Measurements from ENCODE around the gene FAM50B.

FAM50B gene

DNA sequence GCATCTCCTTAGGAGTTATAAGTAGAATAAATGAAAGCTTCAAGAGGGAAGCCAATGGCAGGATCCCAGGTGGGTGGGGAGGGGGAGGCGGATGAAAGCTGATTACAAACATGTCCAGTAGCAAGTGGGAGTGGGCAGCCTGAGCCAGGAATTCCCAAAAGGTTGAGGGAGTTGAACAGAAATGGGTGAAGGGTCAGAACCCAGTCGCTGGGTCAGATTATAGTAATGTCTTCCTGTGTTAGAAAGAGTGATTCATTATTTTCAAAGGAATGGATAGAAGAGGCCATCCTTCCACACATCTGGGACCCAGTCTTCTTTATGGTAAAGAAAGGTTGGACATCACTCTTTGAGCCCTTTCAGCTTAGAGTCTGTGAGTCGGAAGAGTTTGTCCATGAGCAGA lies 41.0 kb upstream of the FAM50B start:
- Histone ChIP-seq H3K27ac (no peak overlapping the region), H3K9ac (no peak overlapping the region), H3K4me3 (IDR thresholded peaks at IDR 0.05; ENCODE audit: insufficient read depth, low read depth, low read length) (no peak overlapping the region), H4K20me1 (ENCODE audit: insufficient read depth) (no peaks in the 10 kb centered on the region), H3K27me3 (ENCODE audit: insufficient read depth, low read depth) (no peaks in the 10 kb centered on the region), H3K4me1 (ENCODE audit: low read depth, poor library complexity, severe bottlenecking) (no peaks in the 10 kb centered on the region), H3K36me3 (ENCODE audit: insufficient read depth) (no peaks in the 10 kb centered on the region), H3K79me2 (ENCODE audit: insufficient read depth, low read depth) (no peaks in the 10 kb centered on the region), H3K4me2 (no peak overlapping the region), H2AFZ (ENCODE audit: low read depth) (no peak overlapping the region)
- TF ChIP-seq, protein P1, sequence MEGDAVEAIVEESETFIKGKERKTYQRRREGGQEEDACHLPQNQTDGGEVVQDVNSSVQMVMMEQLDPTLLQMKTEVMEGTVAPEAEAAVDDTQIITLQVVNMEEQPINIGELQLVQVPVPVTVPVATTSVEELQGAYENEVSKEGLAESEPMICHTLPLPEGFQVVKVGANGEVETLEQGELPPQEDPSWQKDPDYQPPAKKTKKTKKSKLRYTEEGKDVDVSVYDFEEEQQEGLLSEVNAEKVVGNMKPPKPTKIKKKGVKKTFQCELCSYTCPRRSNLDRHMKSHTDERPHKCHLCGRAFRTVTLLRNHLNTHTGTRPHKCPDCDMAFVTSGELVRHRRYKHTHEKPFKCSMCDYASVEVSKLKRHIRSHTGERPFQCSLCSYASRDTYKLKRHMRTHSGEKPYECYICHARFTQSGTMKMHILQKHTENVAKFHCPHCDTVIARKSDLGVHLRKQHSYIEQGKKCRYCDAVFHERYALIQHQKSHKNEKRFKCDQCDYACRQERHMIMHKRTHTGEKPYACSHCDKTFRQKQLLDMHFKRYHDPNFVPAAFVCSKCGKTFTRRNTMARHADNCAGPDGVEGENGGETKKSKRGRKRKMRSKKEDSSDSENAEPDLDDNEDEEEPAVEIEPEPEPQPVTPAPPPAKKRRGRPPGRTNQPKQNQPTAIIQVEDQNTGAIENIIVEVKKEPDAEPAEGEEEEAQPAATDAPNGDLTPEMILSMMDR (conservative IDR thresholded peaks at IDR 0.05; ENCODE audit: low read depth, low read length): no peak

DNA sequence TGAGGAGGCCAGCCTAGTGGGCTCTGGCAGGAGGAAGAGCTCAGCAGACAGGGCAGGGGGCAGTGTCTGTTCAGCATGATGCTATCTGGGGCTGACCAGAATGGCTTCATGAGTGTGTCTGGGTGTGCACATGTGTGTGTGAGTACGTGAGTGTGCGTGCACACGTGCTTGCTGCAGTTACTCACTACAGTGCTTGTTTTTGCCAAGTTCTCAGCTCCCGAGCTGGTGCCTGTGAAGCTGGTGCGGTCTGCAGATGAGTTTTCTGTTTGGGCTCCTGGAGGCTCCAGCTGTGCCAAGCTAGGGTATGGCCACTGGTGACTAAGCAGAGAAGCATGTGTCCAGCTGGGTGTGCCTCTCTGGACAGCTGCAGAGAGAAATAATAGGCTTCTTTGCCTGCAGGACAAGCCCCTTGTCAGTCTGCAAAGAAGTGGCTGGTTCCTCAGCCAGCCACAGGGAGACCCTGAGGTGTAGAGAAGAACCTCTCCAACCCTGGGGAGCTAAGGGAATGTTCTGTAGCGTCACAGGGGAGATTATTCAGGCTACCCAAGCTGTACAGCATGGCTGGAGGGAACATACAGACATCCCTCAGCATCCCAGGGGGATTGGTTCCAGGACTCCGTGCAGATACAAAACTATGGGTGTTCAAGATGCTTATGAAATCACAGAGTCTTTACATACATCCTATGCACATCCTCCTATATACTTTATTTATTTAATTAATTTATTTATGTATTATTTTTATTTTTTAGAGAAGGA lies 40.2 kb upstream of the FAM50B start:
- no peaks in the 10 kb centered on the region for H3K27me3 ChIP-seq (ENCODE audit: insufficient read depth, low read depth)
- no peak overlapping the region for H3K4me2 ChIP-seq
- no peak overlapping the region for H2AFZ ChIP-seq (ENCODE audit: low read depth)
- H3K4me3 ChIP-seq (IDR thresholded peaks at IDR 0.05; ENCODE audit: insufficient read depth, low read depth, low read length): no peak overlapping the region
- H3K36me3 ChIP-seq (ENCODE audit: insufficient read depth): no peaks in the 10 kb centered on the region
- H3K4me1 ChIP-seq (ENCODE audit: low read depth, poor library complexity, severe bottlenecking): no peaks in the 10 kb centered on the region
- H3K27ac ChIP-seq: no peak overlapping the region
- no peak overlapping the region for H3K9ac ChIP-seq
- H3K79me2 ChIP-seq (ENCODE audit: insufficient read depth, low read depth): no peaks in the 10 kb centered on the region
- H4K20me1 ChIP-seq (ENCODE audit: insufficient read depth): no peaks in the 10 kb centered on the region
- TF ChIP-seq, protein P1 (conservative IDR thresholded peaks at IDR 0.05; ENCODE audit: low read depth, low read length): no peak

DNA sequence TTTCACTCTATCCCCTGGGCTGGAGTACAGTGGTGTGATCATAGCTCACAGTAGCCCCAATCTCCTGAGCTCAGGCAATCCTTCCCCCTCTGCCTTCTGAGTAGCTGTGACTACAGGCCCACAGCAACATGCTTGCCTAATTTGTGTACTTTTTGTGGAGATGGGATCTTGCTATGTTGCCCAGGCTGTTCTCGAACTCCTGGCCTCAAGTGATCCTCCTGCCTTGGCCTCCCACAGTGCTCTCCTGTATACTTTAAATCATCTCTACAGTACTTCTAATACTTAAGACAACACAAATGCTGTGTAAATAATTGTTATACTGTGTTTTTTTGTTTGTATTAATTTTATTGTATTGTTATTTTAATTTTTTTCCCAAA lies 39.7 kb upstream of the FAM50B start:
- H3K27me3 ChIP-seq (ENCODE audit: insufficient read depth, low read depth): no peaks in the 10 kb centered on the region
- H3K79me2 ChIP-seq (ENCODE audit: insufficient read depth, low read depth): no peaks in the 10 kb centered on the region
- no peaks in the 10 kb centered on the region for H3K36me3 ChIP-seq (ENCODE audit: insufficient read depth)
- no peak overlapping the region for H3K9ac ChIP-seq
- no peaks in the 10 kb centered on the region for H4K20me1 ChIP-seq (ENCODE audit: insufficient read depth)
- H3K4me2 ChIP-seq: no peak overlapping the region
- no peak overlapping the region for H2AFZ ChIP-seq (ENCODE audit: low read depth)
- H3K4me3 ChIP-seq (IDR thresholded peaks at IDR 0.05; ENCODE audit: insufficient read depth, low read depth, low read length): no peak overlapping the region
- H3K4me1 ChIP-seq (ENCODE audit: low read depth, poor library complexity, severe bottlenecking): no peaks in the 10 kb centered on the region
- TF ChIP-seq, protein P1 (conservative IDR thresholded peaks at IDR 0.05; ENCODE audit: low read depth, low read length): no peak
- H3K27ac ChIP-seq: no peak overlapping the region

DNA sequence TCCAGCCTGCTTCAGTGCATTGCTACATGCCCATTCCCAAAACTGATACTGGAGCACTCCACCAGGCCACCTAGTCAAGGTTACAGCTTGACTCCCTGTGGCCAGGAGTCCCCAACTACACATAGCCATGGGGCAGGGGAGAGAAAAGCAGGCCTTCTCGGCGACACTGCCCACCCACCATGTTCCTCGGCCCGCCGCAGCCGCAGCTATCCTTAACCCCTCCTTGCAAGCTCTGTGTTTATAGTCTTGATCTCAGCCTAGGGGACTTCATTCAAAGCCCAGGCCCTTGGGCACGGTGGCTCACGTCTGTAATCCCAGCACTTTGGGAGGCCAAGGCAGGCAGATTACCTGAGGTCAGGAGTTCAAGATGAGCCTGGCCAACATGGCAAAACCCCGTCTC lies 39.2 kb upstream of the FAM50B start:
- Histone ChIP-seq H4K20me1 (ENCODE audit: insufficient read depth) (no peaks in the 10 kb centered on the region), H3K4me1 (ENCODE audit: low read depth, poor library complexity, severe bottlenecking) (no peaks in the 10 kb centered on the region), H3K4me2 (no peak overlapping the region), H3K36me3 (ENCODE audit: insufficient read depth) (no peaks in the 10 kb centered on the region), H2AFZ (ENCODE audit: low read depth) (no peak overlapping the region), H3K27me3 (ENCODE audit: insufficient read depth, low read depth) (no peaks in the 10 kb centered on the region), H3K4me3 (IDR thresholded peaks at IDR 0.05; ENCODE audit: insufficient read depth, low read depth, low read length) (no peak overlapping the region), H3K27ac (no peak overlapping the region), H3K79me2 (ENCODE audit: insufficient read depth, low read depth) (no peaks in the 10 kb centered on the region), H3K9ac (no peak overlapping the region)
- TF ChIP-seq, protein P1 (conservative IDR thresholded peaks at IDR 0.05; ENCODE audit: low read depth, low read length): no peak
